Measurements from ENCODE around the gene FBXW11.

DNA sequence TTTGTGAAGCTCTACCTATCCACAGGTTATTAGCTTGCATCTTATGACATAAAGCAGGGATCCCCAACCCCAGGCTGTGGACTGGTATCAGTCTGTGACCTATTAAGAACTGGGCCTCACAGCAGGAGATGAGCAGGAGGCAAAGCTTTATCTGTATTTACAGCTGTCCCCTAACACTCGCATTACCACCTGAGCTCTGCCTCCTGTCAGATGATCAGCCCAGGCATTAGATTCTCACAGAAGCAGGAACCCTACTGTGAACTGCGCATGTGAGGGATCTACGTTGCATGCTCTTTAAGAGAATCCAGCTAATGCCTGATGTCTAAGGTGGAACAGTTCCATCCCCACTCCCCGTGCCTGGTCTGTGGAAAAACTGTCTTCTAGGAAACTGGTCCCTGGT is 19.7 kb downstream of the FBXW11 start:
- no peak for TF ChIP-seq POLR2AphosphoS5 (IDR thresholded peaks at IDR 0.05; ENCODE audit: low read depth, low read length)
- no peak for TF ChIP-seq CEBPB (IDR thresholded peaks at IDR 0.05; ENCODE audit: low read depth)
- TF ChIP-seq, protein P1, sequence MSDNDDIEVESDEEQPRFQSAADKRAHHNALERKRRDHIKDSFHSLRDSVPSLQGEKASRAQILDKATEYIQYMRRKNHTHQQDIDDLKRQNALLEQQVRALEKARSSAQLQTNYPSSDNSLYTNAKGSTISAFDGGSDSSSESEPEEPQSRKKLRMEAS (IDR thresholded peaks at IDR 0.05): no peak
- no peak for TF ChIP-seq CTCF (IDR thresholded peaks at IDR 0.05 in 2 of 3, conservative IDR thresholded peaks at IDR 0.05 in 1 of 3; ENCODE audit: borderline replicate concordance in 1 of 3, insufficient read depth in 1 of 3, low read depth in 2 of 3, low read length in 2 of 3)
- no peak for TF ChIP-seq EZH2phosphoT487 (IDR thresholded peaks at IDR 0.05; ENCODE audit: borderline replicate concordance)
- no peak for TF ChIP-seq SP1 (IDR thresholded peaks at IDR 0.05; ENCODE audit: low read depth)
- TF ChIP-seq EZH2 (IDR thresholded peaks at IDR 0.05): no peak
- TF ChIP-seq JUND (IDR thresholded peaks at IDR 0.05): no peak
- TF ChIP-seq SIN3A (IDR thresholded peaks at IDR 0.05; ENCODE audit: low read depth): no peak
- no peak for TF ChIP-seq POLR2A (IDR thresholded peaks at IDR 0.05; ENCODE audit: borderline replicate concordance, extremely low read depth, insufficient read depth, insufficient read length)
- TF ChIP-seq FOSL1 (IDR thresholded peaks at IDR 0.05; ENCODE audit: low read depth): no peak
- TF ChIP-seq YY1 (IDR thresholded peaks at IDR 0.05; ENCODE audit: extremely low read depth, insufficient replicate concordance, low read depth, low read length): no peak
- TF ChIP-seq ZFX (IDR thresholded peaks at IDR 0.05): no peak
- no peak for TF ChIP-seq ZNF274 (IDR thresholded peaks at IDR 0.05; ENCODE audit: low read depth, low read length)
